Measurements from ENCODE around the gene SLC25A18.

DNA sequence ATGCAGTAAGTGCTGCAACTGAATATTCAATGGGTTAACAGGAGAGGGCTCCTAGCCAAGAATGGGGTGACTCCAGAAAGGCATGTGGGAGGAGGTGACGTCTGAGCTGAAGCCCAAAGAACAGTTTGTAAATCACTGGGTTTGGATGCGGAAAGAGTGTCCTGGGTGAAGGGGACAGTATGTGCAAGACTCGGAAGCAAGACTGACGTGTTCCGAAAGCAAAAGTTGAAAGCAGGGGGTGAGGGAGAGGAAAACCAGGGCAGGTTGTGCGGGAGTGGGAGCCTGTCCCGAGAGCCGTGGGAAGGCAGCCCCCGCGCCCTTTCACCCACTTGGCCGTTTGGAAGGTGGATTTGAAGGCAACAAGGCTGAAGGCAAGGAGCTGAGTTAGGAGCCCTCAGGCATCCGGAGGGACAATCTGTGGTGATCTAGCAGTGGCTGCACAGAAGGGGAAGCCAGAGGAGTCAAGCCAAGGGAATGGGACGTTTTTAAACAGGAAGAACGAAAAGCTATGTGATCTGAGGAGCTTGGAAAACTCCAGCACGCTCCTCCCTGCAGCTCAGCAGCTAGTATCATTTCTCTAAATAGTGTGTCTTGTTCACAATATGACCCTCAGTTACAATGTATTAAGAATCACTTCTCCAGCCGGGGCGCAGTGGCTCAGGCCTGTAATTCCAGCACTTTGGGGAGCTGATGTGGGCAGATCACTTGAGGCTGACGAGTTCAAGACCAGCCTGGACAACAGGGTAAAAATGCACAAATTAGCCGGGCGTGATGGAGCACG is 7.7 kb downstream of the SLC25A18 start:
- TF ChIP-seq, protein P1, sequence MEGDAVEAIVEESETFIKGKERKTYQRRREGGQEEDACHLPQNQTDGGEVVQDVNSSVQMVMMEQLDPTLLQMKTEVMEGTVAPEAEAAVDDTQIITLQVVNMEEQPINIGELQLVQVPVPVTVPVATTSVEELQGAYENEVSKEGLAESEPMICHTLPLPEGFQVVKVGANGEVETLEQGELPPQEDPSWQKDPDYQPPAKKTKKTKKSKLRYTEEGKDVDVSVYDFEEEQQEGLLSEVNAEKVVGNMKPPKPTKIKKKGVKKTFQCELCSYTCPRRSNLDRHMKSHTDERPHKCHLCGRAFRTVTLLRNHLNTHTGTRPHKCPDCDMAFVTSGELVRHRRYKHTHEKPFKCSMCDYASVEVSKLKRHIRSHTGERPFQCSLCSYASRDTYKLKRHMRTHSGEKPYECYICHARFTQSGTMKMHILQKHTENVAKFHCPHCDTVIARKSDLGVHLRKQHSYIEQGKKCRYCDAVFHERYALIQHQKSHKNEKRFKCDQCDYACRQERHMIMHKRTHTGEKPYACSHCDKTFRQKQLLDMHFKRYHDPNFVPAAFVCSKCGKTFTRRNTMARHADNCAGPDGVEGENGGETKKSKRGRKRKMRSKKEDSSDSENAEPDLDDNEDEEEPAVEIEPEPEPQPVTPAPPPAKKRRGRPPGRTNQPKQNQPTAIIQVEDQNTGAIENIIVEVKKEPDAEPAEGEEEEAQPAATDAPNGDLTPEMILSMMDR (IDR thresholded peaks at IDR 0.05) = no peak
- no peak for TF ChIP-seq POLR2A (IDR thresholded peaks at IDR 0.05)
